Right ventricle myocardium superior (tissue), 1 donor: ENCODE results near the gene BLM. TPM values are rescaled to one million over a fixed set of nuclear protein-coding genes. Genes with fewer than 3 reads are reported as not detected.

Source experiments
- ATAC-seq: fragments of 200-7000 bp; cut with Tn5 transposase; one replicate; pipeline ENCODE4 v1.9.1; 2020; ENCODE audit warnings: mild to moderate bottlenecking; ENCODE audit not compliant: poor library complexity
- DNase-seq: peaks from one replicate; pipeline ENCODE4 v3.0.0-alpha.2; 2020
- intact Hi-C: fragments of 100-400 bp; cut with DNase I; formaldehyde crosslinking; loops from one replicate; pipeline ENCODE4 v1.11.2; 2022
- total RNA-seq: library from RNA; stranded (reverse); fragmentation: NEBNext Ultra II Directional; extraction: Animal tissue kit (Norgen Biotek cat#: 25700); gene quantifications from one replicate; pipeline ENCODE4 v1.2.1, GENCODE V29; 2021
- donor health status: DM: no; HTN: yes; CAD: no; lungs with severe emphysema.

Gene BLM
- total RNA-seq, 1 donor from 2014 or later, result 37.0 TPM

DNA sequence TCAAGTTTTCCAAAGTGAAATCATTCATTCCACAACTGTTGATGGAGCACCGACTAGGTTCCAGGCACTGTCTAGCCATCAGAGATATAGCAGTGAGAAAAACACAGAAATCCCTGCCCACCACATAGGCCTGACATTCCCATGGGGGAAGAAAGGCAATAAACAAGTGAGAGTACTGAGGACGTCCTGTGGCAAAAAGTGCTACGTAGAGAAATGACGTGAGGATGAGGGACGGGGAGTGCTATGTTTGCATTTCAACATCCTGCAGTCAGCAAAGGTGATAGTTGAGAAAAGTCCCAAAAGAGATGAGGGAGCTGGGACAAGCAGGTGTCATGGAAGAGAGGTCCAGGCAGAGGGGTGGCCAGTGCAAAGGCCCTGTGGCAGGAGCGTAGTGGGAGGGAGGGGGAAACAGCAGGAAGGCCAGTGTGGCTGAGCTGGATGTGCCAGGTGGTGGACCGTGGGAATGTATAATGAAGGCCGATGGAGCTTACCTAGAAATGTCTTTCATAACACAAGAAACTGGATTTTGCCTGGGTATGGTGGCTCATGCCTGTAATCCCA lies 140.8 kb downstream of the BLM start:
- intact Hi-C loops, result no loop called here
- ATAC-seq, result no peak
- no peak for DNase-seq

DNA sequence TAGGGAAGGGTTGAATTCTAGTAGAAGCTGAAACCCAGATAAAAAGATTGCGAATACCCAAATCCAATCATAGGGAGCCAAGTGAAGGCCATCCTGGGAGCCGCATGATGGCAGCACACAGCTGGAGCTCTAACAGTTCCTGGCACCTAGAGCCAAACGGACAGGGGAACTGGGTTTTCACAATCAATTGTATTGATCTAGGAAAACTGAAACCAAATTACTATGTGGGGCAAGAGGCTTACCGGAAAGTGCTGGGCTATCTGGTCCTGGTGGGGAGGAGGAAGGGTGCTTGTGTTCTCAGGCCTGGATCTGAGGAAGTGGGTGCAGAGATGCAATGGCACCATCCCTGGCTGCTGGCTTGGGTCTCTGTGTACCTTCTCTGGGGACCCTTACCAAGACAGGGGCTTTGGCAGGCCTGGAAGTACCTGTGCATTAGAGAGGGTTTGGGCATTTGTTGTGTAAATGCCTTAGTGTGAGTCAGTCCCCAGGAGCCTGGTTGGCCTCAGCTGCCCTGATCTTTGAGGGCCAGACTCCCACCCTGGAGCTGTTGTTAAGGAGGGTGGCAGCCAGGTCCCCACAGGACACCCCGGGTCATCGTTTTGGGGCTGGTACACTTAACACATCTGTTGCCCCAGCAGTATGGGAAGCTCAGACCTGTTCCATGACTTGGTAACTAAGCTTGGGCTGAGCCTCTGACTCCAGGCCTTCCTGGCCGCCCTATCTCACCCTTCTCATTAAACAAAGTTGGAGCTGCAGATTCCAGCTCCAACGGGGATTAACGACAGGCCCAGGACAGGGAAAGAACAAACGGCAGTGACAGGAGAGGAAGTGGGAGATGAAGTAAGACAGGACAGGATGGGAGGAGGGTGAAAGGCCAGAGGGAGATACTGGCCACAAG lies 142.3 kb downstream of the BLM start:
- ATAC-seq (peak; percentile 13), DNase-seq (no peak)
- intact Hi-C loops, result no loop called here

DNA sequence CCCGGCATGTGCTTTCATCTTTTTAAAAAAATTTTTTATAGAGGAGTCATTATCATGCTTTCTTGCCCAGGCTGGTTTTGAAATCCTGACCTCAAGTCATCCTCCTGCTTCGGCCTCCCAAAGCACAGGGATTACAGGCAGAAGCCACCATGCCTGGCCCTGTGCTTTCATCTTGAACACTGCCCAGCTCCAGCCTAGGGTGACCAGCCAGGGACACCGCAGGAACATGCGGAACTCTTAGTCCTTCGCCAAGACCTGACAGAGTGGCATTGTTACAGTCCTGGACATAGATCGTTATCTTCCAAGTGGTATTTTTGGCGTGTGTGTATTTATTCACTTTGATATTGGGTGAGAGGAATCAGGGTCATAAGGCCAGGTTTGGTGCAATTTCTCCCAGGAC lies 143.3 kb downstream of the BLM start:
- intact Hi-C loops, result no loop called here
- DNase-seq (no peak), ATAC-seq (no peak)

DNA sequence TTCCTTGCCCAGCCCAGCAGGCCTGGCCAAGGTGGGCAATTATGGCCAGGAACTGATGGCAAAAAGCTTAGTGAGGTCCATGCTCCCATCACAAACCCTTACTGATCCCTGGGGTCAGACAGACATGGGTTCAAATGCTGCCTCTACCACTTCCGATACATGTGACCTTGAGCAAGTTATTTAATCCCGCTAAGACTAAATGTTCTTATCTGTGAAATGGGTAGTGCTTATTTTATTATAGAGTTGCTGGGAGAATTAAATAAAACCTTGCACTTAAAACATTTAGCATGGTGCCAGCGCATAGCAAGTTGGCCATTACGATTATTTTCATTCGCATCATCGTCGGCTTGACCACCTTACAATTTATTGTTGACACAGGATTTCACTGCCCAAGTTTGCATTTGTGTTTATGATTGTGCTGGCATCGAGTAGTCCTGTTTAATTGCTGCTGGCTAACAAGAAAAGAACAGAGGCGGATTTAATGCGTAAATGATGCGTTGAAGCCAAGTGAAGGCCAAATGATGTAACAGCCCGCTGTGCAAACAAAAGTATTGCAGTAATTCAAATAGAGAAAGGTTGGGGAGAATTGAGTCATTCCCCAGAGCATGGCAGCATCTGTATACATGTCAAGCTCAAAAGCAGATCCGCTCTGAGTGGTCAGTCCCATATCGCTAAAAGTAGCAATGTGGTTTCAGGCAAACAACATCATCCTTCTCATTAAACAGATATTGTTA lies 144.0 kb downstream of the BLM start:
- ATAC-seq, result no peak
- intact Hi-C loops, result no loop called here
- DNase-seq, result no peak

DNA sequence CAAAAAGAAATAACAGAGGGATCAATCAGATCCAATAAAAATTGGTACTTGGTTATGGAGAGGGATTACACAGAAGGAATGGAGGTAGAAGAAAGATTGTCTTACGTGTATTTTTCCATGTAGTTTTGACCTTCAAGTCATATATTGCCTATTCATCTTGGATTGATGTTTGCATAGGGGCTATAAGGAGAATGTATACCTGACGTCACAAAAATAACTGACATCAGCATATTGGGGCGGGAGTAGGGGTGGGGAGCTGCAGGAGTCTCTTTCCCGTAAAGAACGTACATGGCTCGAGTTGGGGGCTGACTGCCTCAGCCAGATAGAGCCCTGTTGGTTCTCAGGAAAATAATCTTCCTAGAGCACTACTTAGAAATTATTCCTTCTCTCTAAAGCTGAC lies 145.3 kb downstream of the BLM start:
- intact Hi-C loops, result no loop called here
- DNase-seq, result no peak

DNA sequence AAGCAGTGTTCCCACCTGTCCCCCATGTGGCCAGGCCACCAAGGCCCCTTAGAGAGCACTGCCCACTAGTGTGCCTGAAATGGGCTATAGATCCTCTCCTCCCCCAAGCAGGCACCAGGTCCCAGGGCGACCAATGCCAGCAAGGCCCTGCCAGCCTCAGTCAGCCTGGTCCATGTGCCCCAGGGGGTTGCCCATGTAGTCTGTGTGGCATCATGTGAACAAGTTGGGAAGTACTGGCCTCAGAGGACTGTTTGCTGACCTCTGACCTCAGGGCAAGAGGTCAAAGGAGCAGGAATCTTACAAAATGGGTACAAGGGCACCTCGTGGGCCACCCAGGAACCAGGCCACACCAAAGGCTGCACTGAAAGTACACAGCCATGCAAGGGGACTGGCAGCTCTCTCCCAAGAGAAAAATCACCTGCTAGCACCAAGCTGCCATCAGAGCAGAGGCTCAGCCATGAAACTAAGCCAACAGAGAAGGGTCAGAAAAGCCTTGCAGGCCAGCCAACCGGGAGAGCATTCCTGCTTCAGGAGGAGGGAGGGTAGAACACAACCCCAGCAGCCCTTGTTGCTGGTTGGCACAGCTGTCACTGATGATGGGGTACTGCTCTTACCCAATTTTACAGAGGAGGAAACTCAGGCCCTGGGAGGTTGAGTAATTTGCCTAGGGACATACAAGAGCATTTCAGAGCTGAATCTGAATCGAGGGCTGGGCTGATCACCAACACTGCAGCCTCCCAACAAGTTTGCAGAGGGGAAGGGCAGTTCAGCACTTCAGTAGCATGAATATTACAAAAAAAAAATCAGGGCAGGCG lies 146.0 kb downstream of the BLM start:
- ATAC-seq, result peak; percentile 73
- no peak for DNase-seq
- intact Hi-C loops, result no loop called here

More for the DNA sequence above, 145.3 kb downstream of the BLM start:
- no peak for ATAC-seq

DNA sequence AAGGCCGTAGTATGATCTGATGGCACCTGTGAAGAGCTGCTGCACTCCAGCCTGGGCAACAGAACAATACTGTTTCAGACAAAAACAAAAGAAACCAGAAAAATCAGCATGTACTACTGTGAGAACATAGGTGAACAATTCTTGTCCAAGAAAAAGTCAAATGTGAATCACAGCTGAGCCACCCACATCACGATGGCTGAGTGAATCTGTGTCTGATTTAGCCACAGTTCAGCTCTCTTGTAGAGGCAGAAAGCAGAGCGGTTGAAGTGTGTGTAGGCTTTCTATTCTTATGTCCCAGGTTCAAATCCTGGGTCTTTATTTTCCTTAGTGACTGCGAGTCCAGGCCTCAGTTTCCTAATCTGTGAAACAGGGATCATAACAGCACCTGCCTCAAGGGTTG lies 146.8 kb downstream of the BLM start:
- ATAC-seq (no peak), DNase-seq (no peak)
- intact Hi-C loops, result no loop called here

DNA sequence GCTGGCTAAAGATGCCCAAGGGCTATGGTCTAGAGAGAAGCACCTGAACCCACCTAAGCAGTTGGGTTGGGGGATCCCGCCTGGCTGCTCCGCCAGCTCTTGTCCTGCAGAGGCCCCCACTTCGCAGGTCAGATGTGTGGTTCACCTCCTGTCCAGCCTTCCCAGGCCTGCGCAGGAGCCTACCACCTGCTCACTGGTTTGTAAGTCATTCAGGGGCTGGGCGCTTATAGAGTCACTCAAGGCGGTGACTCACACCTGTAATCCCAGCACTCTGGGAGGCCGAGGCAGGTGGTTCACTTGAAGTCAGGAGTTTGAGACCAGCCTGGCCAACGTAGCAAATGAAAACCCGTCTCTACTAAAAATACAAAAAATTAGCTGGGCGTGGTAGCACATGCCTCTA lies 147.4 kb downstream of the BLM start:
- intact Hi-C loops, result no loop called here
- ATAC-seq (no peak), DNase-seq (no peak)

DNA sequence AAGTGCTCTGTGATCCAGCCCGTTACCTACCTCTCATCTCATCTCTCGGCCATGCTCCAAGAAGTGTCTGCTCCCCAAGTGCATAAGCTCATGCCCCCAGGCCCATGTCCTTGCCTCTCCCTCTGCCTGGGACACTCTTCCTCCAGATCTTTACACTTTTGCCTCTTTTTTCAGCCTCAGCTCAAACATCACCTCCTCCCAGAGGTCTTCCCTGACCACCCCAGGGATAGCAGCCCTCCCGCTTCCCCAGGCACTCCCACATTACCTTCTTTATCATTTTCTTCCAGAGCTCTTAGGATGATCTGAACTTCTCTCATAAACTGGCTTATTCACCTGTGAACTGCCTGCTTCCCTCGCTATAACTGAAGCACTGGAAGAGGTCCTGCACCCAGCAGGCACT lies 148.6 kb downstream of the BLM start:
- ATAC-seq (no peak), DNase-seq (no peak)
- intact Hi-C loops, result no loop called here

Other genes starting within 250 kb of the BLM start
- gene CRTC3, start 187.4 kb upstream of the BLM start, total RNA-seq, result 27.2 TPM
- 45.0 TPM for gene FURIN, start 151.2 kb downstream of the BLM start, total RNA-seq
- gene FES, start 167.2 kb downstream of the BLM start, total RNA-seq, result 17.1 TPM
- gene MAN2A2, start 186.0 kb downstream of the BLM start, total RNA-seq, result 130 TPM
- gene HDDC3, start 215.2 kb downstream of the BLM start, total RNA-seq, result 15.5 TPM
- gene UNC45A, start 217.9 kb downstream of the BLM start, total RNA-seq, result 26.5 TPM
- gene RCCD1, start 237.5 kb downstream of the BLM start, total RNA-seq, result 9.3 TPM